ENCODE measurements around the gene GIT1. TPM values are rescaled to one million over a fixed set of nuclear protein-coding genes. Genes with fewer than 3 reads are reported as not detected.
A peak's percentile ranks its signal among the peaks of the same experiment; 100 is the strongest.

GIT1 gene
- total and polyA plus RNA-seq, 9 of the 15 experiments (the other 6 are each of a cell fraction or from before 2014, with no cell fraction given) = 0.35 to 35.3 (median 17.1) TPM

- no peak for TF ChIP-seq NR4A1 (CRISPR knock-in tag; IDR thresholded peaks at IDR 0.05)
- TF ChIP-seq NR4A1 (tag; IDR thresholded peaks at IDR 0.05) = peak; percentile 68; the same call in 1 of the 2 replicates
- peak; percentile 86 for TF ChIP-seq ZNF592 (IDR thresholded peaks at IDR 0.05)
- peak; percentile 53; the same call in 1 of the 2 replicates for TF ChIP-seq ZNF668 (CRISPR knock-in tag; IDR thresholded peaks at IDR 0.05)
- TF ChIP-seq TFAM (CRISPR knock-in tag; conservative IDR thresholded peaks at IDR 0.05) = no peak
- peak; percentile 71 for TF ChIP-seq RB1 (IDR thresholded peaks at IDR 0.05; ENCODE audit: low read depth)
- TF ChIP-seq SPI1 (IDR thresholded peaks at IDR 0.05; ENCODE audit: borderline replicate concordance, low read depth, low read length) = peak; percentile 32; the same call in 1 of the 2 replicates
- TF ChIP-seq TAF1 (IDR thresholded peaks at IDR 0.05; ENCODE audit: control insufficient read depth, extremely low read depth, insufficient read depth, low read length, severe bottlenecking) = peak; percentile 55
- no peak for TF ChIP-seq E2F1 (CRISPR knock-in tag; IDR thresholded peaks at IDR 0.05)
- TF ChIP-seq MIER1 (IDR thresholded peaks at IDR 0.05; ENCODE audit: low read depth) = no peak
- no peak for TF ChIP-seq LARP7 (IDR thresholded peaks at IDR 0.05)
- TF ChIP-seq GABPA (tag; conservative IDR thresholded peaks at IDR 0.05; ENCODE audit: low read depth) = peak; percentile 63
- peak in 1 of 2 experiments; percentile 72 for TF ChIP-seq E2F6 (IDR thresholded peaks at IDR 0.05; ENCODE audit: borderline replicate concordance in 1 of 2, extremely low read depth in 1 of 2, insufficient read depth in 1 of 2, insufficient read length in 1 of 2, low read depth in 1 of 2, low read length in 1 of 2, poor library complexity in 1 of 2, severe bottlenecking in 1 of 2)
- no peak for TF ChIP-seq CHCHD3 (CRISPR knock-in tag; IDR thresholded peaks at IDR 0.05)
- TF ChIP-seq YY1 (IDR thresholded peaks at IDR 0.05; ENCODE audit: borderline replicate concordance in 1 of 3, control insufficient read depth in 1 of 3, extremely low read depth in 1 of 3, insufficient read depth in 3 of 3, insufficient read length in 1 of 3, insufficient replicate concordance in 2 of 3, low read depth in 1 of 3, low read length in 2 of 3) = peak in 1 of 3 experiments; percentile 57
- TF ChIP-seq VEZF1 (CRISPR knock-in tag; IDR thresholded peaks at IDR 0.05) = peak; percentile 100
- TF ChIP-seq L3MBTL2 (IDR thresholded peaks at IDR 0.05) = peak; percentile 64; the same call in 1 of the 2 replicates
Observed at GRCh38 chr17:29589524-29590410, at the start of gene GIT1 (continued).

Measured in K562 (cell line).